Adrenal gland (tissue), 5 donors: Measurements from ENCODE around the gene TRAF1.

Source experiments
- POLR2A ChIP-seq, 2 donors: fragments of 450-650 bp; IDR thresholded peaks; one replicate each; pipeline ENCODE4 v1.6.1; 2017; ENCODE audit warnings: antibody characterized with exemption in 2 of 2, mild to moderate bottlenecking in 2 of 2, moderate library complexity in 1 of 2
- TF ChIP-seq, protein P1 (sequence below), 6 experiments: fragments of 450-650 bp in 4 of 6; fragments of 200-600 bp in 2 of 6; sonication (generic) in 1 of 6; IDR thresholded peaks; 1 replicate in 5 of 6; 2 replicates in 1 of 6; pipeline versions ENCODE4 v1.5.1 to v1.8.0; 2016 to 2021; ENCODE audit warnings: antibody characterized with exemption in 6 of 6, mild to moderate bottlenecking in 2 of 6, moderate library complexity in 1 of 6
- donor health status: DM: no; HTN: no; CAD: no.

DNA sequence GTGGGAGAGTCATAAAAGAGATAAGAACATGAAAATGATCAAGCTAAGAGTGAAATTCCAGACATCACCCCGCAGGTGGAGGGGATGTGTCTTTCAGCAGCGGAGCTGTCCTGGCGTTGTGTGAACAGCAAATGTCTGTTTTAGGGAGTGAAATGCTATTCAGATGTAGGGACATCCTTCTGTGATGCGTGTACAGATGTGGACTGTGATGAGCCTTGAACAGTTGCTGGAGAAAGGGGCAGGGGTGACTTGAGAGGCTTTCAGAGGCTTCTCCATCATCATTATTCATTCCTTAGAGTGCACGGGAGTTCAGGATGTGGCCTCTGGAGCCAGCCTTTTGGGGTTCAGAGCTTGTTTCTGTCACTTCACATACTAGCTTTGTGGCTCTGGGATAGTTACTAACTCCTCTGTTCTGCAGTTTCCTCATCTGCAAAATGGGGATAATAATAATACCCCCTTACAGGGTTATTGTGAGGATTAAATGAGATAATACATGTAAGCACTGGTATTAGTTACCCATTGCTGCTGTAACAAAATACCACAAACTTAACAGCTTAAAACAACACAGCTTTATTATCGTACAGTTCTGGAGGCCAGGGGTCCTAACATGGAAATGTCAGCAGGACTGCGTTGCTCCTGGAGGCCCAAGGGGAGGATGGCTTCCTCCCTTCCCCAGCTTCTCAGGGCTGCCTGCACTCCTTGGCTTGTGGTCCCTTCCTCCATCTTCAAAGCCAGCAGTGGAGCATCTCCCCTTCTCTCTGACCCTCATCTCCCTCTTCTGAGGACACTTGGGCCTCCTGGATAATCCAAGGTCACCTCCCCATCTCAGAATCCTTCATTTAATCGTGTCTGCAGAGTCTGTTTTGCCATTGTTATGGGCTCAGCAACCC is 9.4 kb downstream of the TRAF1 start:
- TF ChIP-seq POLR2A (IDR thresholded peaks at IDR 0.05): no peak
- TF ChIP-seq, protein P1, sequence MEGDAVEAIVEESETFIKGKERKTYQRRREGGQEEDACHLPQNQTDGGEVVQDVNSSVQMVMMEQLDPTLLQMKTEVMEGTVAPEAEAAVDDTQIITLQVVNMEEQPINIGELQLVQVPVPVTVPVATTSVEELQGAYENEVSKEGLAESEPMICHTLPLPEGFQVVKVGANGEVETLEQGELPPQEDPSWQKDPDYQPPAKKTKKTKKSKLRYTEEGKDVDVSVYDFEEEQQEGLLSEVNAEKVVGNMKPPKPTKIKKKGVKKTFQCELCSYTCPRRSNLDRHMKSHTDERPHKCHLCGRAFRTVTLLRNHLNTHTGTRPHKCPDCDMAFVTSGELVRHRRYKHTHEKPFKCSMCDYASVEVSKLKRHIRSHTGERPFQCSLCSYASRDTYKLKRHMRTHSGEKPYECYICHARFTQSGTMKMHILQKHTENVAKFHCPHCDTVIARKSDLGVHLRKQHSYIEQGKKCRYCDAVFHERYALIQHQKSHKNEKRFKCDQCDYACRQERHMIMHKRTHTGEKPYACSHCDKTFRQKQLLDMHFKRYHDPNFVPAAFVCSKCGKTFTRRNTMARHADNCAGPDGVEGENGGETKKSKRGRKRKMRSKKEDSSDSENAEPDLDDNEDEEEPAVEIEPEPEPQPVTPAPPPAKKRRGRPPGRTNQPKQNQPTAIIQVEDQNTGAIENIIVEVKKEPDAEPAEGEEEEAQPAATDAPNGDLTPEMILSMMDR (IDR thresholded peaks at IDR 0.05): no peak
